C4-2B (cell line): ENCODE results near the gene PDE2A.

Source experiments
- H3K27ac ChIP-seq: fragments of 450-650 bp; 2 replicates; pipeline ENCODE4 v1.5.1; 2017
- CTCF ChIP-seq: fragments of 450-650 bp; conservative IDR thresholded peaks from 2 replicates; pipeline ENCODE4 v1.5.1; 2017; ENCODE audit warnings: mild to moderate bottlenecking
- ZFX ChIP-seq: fragments of 450-650 bp; IDR thresholded peaks from 2 replicates; pipeline ENCODE4 v1.6.1; 2017

Gene PDE2A

GRCh38 chr11:72614381-72614780 lies 59.8 kb downstream of the PDE2A start:
- H3K27ac ChIP-seq = no peak overlapping the region
- TF ChIP-seq ZFX (no peak), CTCF (no peak)

GRCh38 chr11:72613977-72614376 lies 60.2 kb downstream of the PDE2A start:
- H3K27ac ChIP-seq = no peak overlapping the region

GRCh38 chr11:72613450-72613849 lies 60.8 kb downstream of the PDE2A start:
- no peak overlapping the region for H3K27ac ChIP-seq
- TF ChIP-seq CTCF (no peak), ZFX (no peak)

More at GRCh38 chr11:72613977-72614376, 60.2 kb downstream of the PDE2A start:
- TF ChIP-seq CTCF (no peak), ZFX (no peak)

GRCh38 chr11:72609476-72609875 lies 64.7 kb downstream of the PDE2A start:
- H3K27ac ChIP-seq = no peak overlapping the region
- TF ChIP-seq ZFX = no peak
- TF ChIP-seq CTCF = no peak

GRCh38 chr11:72609045-72609444 lies 65.2 kb downstream of the PDE2A start:
- TF ChIP-seq ZFX (no peak), CTCF (peak; percentile 75)
- no peak overlapping the region for H3K27ac ChIP-seq

- no peak overlapping the region for H3K27ac ChIP-seq
- TF ChIP-seq ZFX (no peak), CTCF (no peak)
These were observed 66.7 kb downstream of the PDE2A start for GRCh38 chr11:72607496-72607895.

- TF ChIP-seq ZFX = no peak
- TF ChIP-seq CTCF = no peak
- H3K27ac ChIP-seq = no peak overlapping the region
These were observed 67.3 kb downstream of the PDE2A start for GRCh38 chr11:72606748-72607468.
